ENCODE data around the gene PTPRU.

Gene PTPRU

GRCh38 chr1:29343476-29343875 is 107.2 kb downstream of the PTPRU start:
- DNase-seq, result no peak

DNA sequence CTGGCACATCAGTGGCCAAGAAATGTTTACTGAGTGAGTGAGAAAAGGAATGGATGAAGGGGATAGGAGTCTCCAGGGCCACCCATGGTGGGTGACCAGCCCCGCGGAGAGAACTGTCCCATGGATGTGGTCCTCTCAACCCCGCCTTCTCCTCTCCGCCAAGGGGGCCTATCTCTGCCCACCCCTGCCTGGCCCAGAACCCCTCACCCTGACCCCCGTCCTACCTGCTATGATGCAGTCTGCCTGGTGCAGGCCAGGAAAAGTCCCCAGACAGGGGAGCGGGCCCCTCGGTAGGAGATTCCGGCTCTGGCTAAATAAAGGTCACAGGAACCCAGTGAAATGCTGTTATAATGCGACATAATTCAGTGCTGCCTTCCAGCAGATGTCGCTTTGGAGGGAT is 107.6 kb downstream of the PTPRU start:
- no peak for DNase-seq

GRCh38 chr1:29344336-29344735 is 108.0 kb downstream of the PTPRU start:
- DNase-seq, result no peak

DNA sequence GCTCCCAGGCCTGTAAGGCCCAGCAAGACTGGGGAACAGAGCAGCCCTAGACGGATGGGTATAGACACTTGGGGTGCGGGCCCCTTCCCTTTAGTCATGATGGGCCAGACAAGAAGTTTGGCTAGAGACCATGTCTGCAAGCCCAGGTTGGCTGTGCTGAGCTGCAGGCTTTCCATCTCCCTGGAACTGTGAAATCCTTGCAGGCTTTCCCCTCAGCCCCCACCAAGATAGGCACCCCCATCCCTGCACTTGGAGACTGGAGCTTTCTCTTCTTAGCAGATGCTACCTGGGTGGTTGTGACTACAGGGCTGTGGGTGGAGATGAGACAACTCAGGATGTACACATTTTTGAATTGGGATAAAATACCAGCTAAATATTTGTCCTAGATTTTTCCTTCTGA is 110.3 kb downstream of the PTPRU start:
- no peak for DNase-seq

DNA sequence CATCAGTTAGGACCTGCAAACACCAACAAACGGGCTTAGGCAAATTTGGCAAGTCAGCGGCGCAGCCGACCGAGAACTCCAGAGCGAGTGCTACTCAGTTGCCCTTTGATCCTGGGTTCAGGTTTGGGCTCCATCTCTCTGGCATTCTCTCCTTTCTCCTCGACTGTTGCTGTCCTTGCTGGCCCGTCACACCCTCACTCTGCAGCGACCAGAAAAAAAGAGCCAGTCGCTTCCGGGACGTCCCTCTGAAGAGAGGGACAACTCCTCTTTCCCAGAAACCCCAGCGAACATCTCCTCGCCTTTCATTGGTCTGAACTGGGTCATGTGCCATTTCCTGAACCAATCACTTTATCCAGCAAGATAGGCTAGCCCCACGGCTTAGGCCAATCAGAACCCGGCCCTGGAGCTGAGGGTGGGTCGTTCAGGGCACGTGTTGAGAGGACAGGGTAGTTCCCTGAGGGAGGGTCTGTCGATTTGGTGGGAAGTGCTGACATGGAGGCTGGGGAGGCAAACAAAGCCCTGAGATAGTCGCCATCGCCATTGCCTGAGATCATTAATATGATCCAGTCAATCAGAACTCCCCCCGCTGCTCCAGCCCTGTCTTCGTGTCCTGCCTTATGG is 113.7 kb downstream of the PTPRU start:
- no peak for DNase-seq

DNA sequence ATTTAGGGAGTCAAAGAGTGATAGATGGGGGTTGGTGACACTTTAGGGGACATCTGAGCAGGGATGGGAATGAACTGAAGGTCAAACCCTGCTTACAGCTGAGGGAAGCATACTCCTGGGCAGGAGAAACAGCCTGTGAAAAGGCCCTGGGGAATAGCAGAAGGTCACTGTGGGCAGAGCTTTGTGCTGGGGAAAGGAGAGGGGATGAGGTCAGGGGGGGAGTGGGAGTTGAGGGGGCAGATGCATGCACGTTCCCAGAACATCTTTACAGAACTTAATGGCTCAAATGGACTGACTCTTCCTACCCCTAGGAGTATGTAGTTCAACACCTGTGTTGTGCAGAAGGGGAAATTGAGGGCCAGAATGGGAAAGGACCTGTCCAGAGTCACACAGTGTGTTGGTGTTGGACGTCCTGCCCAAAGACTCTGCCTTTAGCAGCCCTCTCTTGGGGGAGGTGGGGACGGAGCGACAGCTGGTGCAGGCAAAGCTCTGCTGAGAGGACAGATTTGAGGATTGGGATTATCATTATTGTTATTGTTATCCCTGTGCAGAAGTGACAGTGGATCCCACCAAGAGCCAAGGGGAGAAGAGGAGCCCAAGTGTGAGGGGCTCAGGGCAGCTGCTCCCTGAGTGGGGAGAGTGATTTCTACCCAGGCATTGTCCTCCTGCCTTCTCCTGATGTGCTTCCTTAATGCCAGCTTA is 116.5 kb downstream of the PTPRU start:
- no peak for DNase-seq

DNA sequence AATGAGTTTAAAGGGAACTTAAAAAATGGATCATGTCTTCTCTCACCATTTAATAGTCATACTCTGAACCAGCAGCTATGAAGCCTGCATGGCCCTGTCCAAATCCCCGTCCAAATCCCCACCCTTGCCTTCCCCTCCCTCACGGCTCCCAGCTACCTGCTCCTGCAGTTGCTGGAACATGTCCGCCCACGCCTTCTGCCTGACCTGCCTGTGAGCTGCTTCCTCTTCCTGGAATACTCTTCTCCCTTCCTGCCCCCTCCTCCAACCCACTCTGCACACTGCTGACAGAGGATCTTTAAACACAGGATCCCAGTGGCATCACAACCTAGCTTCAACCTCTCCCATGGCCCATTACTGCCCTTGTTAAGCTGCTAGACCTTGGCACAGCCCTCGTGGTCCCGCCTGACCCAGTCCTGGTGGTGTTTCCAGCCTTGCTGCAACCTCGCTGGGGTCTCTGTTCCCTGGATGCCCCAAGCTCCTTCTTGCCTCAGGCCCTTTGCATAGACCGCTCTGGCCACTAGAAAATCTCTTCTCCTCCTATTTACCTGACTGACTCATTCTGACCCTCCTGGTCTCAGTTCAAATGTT is 118.3 kb downstream of the PTPRU start:
- no peak for DNase-seq

DNA sequence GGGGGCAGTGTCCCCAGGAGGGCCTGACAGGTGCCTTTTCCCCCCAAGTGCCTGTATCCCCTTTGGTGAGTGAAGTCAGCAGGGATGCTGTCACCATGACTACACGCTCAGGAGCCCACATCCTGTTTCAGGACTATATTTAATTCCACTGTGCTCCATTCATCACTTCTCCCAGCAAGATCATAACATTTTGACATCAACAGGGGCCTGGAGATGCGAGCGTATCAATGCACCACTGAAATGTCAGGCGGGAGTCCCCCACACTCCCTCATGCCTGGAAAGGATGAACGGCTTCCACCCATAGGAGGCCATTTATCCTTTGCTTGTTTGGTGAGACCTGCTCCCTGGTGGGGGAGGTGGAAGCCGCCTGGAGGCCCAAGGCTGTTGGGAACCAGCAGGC is 119.1 kb downstream of the PTPRU start:
- no peak for DNase-seq

DNA sequence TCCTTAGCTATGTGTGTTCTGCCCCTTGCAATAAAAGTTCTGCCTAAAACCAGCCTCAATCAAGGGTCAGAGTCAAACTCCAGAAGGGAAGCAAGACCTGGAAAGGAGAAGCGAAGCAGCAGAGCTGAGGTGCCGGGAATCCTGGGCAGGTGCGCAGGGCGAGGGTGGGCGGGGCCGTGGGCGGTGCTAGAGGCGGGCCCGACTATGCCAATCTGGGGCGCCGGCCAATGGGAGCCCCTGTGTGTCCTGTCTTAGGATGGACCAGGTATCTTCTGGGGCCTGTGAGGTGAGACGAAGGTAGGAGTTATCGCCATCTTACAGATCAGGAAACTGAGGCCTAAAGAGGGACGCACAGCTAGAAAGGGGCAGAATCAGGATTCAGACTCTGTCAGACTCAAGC is 120.3 kb downstream of the PTPRU start:
- no peak for DNase-seq

- DNase-seq, result no peak
Measured at GRCh38 chr1:29357452-29357851, 121.1 kb downstream of the PTPRU start.

DNA sequence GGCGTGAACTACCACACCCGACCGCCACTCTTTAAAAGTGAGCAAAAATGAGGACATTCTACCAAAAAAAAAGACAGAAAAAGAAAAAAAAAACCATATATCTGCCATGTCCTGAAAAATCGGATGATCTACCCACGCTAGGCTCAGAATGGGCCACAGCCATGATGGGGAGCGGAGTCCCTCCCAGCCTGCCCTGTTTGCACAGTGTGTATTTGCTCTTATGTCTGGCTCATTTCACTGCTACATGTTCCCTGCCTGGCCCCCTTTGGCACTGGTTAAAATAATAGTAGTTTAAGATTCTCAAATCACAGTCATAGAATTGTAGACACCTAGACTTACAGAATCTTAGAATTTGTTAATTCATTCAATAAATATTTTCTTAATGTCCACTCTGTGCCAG is 121.9 kb downstream of the PTPRU start:
- DNase-seq, result no peak

GRCh38 chr1:29360768-29361167 is 124.4 kb downstream of the PTPRU start:
- no peak for DNase-seq

GRCh38 chr1:29361686-29362085 is 125.4 kb downstream of the PTPRU start:
- DNase-seq, result no peak

- no peak for DNase-seq
Measured at GRCh38 chr1:29362116-29362515, 125.8 kb downstream of the PTPRU start.

DNA sequence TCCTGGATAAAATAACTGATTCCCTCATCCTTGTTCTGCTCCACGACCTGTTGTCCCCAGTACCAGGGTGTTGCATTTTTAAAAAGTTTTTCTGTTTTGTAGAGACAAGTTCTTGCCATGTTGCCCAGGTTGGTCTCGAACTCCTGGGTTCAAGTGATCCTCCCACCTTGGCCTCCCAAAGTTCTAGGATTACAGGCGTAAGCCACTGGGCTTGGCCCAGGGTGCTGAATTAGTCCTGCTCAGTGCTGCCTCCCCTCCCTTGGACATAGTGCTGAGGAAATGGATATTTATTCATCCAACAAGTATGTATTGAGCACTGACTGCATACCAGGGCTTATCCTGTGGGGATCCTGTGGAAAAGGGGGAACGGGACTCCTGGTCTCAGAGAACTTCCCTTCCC is 126.4 kb downstream of the PTPRU start:
- DNase-seq, result no peak

DNA sequence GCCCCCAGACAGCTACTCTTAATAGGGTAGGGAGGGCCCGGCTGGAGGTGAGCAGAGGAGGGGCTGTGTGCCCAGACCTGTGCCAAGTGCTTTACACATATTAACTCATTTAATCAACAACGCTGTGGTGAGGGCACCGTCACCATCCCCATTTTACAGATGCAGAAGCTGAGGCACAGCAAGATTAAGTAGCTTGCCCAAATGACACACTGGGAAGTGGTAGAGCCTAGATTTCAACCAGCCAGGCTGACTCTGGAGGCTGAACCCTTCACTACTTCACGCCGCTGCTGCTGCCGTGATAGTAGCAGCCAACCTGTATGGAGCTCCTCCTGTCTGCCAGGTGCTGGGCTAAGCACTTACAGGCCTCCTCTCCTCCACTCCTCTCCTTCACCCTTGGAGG is 127.2 kb downstream of the PTPRU start:
- DNase-seq, result no peak

DNA sequence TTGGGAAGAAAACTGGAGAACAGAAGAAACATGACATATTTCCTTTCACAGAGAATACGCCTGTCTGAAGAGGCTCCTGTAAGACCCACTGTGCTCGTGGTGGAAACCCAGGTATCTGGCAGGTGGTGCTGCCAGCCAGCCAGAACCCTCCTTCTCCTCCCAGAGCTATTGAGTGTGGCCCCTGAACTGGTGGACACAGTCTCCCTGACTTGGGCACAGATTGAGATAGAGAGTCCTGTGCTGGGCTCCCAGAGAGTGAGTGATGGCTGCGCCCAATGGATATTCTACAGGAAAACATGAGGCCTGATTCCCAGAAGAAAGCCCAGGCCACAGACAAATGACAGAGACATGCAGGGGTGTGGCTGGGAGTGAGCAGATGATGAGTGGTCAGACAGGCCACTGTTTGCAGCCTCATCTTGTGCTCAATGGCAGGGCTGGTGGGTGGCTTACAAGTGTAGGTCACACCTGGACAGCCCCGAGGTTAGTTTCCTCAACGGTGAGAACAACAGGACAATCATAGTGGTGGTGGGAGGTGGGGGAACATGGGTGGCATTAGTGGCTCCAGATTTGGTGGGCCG is 127.9 kb downstream of the PTPRU start:
- no peak for DNase-seq

- DNase-seq, result no peak
Measured at GRCh38 chr1:29365906-29366670, 129.8 kb downstream of the PTPRU start.

DNA sequence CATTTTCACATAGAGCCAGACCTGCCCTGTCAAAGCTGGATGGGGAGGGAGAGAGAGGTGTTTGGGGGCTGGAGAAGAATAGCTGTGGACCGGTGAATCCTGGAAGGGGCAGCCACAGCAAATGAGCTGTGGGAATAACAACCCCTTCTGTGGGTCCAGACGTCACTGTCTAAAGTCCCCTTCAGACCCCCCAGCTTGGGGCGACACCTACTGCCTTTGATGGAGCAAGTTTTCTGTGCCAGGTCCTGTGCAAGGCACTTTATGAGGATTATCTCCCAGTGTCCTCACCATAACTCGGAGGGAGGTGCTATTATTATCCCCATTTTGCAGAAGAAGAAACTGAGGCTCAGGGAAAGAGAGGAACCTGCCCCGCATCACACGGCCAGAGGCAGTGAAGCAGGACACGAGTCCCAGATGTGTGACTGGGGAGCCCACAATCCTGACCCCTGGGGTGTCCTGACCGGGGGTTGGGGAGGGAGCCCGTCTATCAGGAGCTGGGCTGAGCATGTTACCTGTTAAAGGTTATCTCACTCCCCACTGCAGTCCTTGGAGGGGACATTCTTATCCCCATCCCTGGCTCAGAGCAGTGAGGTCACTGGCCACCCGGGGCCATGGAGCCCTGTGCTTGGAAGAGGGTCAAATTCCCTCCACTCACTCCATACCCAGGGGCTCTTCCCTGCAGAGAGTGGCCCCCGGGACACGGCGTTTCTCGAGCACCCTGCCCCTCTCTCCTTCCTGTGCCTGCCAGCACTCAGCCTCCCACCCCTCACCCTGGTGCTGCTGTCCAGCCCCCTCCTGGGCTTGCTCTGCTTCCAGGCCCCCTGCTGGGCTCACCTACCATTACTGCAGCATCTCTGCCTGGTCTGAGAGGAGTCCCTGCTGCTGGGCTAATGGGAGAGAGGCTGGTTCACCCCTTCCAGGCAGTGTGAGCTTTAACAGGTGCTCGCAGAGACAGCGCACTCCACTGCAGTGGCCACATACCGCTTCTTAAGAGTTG is 132.9 kb downstream of the PTPRU start:
- no peak for DNase-seq

DNA sequence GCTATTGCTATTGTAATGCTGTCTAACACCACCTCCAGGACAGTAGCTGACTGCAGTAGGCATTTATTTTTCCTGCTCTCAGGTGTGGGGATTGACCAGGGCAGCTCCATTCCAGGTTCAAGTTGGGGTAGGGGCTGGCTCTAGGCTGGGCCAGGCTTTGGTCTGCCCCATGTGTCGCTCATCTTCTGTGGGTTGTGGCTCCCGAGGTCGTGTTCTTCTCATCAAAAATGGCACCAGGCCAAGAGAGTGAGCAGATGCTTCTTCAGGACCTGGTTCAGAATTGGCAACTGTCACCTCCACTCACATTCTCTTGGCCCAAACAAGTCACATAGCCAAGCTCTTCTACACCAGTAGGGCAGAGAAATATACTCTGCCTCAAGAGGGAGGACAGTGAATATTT is 133.7 kb downstream of the PTPRU start:
- DNase-seq, result no peak

DNA sequence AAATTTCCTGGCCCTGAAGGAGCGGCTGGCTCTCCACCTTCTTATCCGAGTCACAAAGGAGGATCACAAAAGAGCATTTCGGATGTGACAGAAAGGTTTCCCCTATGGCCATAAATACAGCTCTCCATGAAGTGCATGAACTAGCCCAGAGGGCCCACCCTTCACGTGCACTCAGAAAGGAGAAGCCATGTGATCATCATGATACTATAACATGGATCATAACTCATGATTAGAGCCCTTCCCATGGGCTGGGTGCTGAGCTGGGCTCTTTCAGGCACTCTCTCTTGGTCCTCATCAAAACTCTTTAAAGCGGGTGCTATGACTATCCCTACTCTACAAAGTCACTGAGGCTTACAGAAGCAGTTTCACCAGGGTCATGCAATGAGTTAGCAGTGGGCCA is 135.0 kb downstream of the PTPRU start:
- DNase-seq, result no peak

DNA sequence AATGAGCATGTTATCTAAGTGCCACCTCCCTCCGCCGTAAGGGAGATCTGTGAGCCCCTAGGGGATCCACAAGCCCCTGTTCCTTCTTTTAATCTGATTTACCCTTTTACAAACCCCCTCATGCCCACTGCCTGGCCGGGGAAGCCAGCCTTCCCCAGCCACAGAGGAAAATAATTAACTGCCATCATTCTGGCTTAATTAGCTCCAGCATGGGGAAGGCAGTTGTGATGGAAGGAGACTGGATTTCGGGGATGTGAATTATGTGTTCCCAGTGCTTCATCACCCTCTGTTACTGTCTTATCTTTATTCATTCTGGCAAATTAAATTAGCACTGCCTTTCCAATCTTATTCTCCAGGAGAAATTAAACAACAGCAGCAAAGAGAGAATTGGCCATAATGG is 135.8 kb downstream of the PTPRU start:
- DNase-seq, result no peak
